GM18951 (cell line): ENCODE measurements around the gene ZMYND11.
A peak's percentile ranks its signal among the peaks of the same experiment; 100 is the strongest.

Experiments
- POLR2A ChIP-seq: IDR thresholded peaks from 4 replicates; pipeline ENCODE4 v1.6.1; 2011; ENCODE audit warnings: mild to moderate bottlenecking; ENCODE audit not compliant: insufficient read length, insufficient read depth; ENCODE audit errors: extremely low read depth
- in situ Hi-C: fragments of 300-500 bp; cut with MboI; formaldehyde crosslinking; loops from one replicate; pipeline ENCODE4 v1.12.0; 2022; ENCODE audit warnings: low sequenced_read_pairs, mixed read lengths, inconsistent platforms; ENCODE audit not compliant: unreplicated experiment

The ZMYND11 gene

DNA sequence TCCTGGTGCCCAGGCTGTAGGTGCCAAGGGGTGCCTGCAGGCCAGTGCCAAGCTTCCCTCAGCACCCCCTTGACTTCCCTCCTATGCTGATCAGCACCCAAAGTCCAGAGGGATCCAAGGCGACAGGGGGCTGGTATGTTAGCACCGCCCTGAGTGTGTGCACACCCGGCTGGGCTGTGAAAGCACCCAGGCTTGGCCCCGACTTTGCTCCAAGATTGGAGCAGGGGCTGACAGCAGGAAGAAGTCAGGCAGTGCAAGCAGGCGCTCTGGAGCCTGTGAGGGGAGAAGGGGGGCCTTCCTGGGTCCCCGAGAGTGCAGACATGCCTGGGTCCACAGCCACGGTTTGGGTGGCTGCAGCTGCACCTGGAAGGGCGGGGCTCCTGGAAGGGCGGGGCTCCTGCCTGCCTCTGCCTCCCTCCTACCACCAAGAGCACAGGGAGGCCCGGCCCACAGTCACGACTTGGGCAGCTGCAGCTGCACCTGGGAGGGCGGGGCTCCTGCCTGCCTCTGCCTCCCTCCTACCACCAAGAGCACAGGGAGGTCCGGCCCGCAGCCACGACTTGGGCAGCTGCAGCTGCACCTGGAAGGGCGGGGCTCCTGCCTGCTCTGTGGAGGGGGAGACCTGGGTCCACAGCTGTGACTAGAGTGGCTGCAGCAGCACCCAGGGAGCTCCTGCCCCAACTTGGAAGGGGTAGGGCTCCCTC is 30.2 kb upstream of the ZMYND11 start:
- no peak for TF ChIP-seq POLR2A
- in situ Hi-C loops = no loop called here

DNA sequence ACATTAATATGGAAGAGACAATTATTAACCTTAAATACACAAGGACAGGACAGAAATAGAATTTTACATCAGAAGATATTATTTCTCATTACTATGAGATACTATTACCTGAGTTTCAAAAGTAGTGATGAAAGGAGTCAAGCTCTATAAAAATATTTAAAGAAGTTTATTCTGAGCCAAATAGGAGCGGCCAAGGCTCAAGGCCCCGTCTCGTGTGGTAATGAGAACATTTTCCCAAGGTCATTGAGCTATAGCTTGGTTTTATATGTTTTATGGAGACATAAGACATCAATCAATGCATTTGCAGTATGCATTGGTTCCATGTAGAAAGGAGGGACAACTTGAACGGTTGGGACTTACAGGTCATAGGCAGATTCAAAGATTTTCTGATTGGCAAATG is 29.4 kb upstream of the ZMYND11 start:
- TF ChIP-seq POLR2A = no peak
- in situ Hi-C loops = no loop called here

DNA sequence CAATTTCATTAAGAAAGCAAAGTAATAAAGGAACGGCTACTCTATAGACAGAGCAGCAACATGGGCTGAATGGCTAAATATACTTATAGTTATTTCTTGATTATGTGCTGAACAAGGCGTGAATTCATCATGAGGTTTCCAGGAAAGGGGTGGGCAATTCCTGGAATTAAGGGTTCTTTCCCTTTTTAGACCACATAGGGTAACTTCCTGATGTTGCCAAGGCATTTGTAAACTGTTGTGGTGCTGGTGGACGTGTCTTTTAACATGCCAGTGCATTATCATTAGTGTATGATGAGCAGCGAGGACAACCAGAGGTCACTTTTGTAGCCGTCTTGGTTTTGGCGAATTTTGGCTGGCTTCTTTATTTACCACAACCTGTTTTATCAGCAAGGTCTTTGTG is 28.5 kb upstream of the ZMYND11 start:
- no peak for TF ChIP-seq POLR2A
- in situ Hi-C loops = no loop called here

DNA sequence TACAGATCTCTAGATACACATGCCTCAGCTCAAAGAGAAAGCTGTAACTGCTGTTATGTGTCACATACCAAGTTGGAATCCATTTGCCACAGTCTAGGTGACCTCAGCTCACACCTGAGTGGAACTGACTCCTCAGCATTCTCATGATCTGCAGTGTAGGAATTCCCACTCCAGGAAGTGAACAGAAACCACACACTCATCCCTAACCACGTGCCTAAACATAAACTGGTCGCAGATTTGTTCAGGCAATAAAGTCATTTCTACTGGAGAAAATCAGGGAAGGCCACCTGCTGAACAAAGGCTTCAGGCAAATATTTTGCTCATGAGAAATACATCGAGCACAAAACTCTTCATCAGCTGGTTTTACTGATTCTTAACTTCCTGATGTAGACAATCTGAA is 23.0 kb upstream of the ZMYND11 start:
- TF ChIP-seq POLR2A = no peak
- in situ Hi-C loops = no loop called here

DNA sequence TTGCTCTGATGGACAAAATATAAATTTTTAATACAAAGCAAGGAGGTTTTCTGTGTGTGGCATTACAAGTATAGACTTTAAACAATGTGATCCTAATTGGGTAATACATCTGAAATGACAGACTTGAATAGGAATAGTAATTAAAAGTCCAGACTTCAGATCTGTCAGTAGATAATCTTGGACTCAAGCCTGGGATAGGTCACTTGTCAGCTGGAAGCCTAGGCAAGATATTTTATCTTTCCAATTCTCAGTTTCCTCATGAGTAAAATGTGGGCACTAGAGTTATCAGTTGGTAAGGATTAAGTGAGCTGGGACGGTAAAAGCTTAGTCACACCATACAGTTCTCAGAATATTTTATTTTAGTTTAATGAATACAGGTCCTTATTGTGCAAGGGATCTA is 10.4 kb upstream of the ZMYND11 start:
- in situ Hi-C loops = no loop called here
- no peak for TF ChIP-seq POLR2A

DNA sequence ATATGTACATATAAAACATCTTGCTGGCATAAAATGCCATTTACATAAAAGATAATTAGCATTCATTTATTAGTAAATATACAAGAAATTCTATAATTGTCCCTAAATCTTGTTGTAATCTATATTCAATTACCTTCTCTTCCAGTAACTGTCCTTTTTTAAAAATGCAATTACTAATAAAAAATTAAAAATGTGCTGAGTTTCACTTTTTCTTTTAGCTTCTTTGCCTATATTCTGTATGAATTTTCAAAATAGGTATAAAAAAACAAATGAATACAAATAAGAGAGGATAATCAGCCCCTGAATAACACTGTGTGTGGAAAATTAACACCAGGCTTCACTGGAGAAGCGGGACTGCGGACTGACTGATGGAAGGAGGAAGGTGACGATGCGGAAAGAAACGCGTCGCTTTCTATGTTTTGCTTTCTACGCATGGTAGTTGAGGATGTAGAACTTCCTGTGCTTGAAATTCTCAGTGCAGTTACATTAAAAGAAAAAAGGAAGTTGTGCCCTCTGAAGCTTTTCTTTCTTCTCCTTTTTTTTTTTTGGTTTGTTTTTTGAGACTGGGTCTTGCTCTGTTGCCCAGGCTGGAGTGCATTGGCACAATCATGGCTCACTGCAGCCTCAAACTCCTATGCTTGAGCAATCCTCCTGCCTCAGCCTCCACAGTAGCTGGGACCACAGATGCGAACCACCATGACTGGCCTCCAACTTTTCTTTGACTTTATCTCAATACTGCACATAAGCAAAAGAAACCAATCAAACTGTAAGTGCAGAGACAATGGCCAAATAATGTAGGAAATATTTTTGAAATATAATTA is 7.4 kb upstream of the ZMYND11 start:
- in situ Hi-C loops = no loop called here
- TF ChIP-seq POLR2A = no peak

DNA sequence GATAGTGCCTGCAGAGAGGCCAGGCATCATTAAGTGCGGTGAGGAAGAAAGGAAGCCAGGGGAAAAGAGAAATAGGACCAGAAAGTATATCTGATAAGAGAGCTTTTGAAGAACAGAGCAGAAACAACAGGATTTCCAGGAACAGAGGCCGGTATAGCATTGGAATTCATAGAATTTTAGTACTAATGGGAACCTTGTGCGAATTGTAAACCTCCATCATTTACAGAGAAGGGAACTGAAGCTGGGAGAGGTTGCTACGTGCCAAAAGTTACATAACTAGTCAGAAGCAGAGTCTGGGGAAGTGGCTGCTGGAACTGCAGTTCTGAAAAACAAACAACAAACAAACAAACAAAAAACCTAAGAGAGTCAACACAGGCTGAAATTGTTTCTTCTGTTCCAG is 5.4 kb upstream of the ZMYND11 start:
- no peak for TF ChIP-seq POLR2A
- in situ Hi-C loops = no loop called here

DNA sequence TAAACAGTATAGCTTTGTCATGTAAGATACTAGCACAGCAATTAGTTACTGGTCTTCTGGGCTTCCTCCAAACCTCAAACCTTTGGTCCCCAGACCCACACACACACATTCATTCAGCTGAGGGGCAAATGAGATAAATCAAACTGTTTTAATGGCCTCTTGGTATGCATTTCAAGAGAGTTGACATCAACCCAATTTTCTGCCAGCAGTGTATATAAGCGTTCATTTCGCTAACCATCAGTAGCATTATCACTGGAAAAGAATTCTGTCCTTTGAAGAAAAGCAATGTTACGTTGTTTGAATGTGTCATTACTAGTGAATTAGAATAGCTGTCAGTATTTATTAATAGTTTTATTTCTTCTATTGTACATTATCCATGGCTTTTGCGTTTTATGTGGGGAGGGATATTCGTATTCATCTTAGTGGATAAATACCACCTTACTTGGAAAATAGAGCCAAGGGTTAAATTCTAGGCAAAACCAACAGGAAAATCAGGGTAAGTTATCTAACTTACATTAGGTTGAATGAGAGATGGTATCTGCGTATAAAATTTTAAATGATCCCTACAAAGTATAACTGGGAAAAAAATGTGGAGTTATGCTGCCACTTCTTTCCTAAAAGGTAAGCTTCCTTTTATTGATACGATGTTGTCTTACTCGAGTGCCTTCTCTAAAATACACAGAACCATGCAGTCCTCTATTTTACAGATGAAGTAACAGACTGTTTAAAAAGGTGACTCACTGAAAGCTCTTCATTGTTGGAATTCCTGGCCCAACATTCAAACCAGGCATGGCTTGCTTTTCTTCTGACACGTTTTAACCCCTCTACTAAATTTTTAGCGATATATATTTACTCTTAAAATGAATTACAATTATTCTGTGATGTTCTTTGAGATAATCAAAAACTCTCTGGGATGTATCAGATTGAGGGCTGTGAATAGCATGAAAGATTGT is 2.0 kb upstream of the ZMYND11 start:
- TF ChIP-seq POLR2A = no peak
- in situ Hi-C loops = no loop called here

DNA sequence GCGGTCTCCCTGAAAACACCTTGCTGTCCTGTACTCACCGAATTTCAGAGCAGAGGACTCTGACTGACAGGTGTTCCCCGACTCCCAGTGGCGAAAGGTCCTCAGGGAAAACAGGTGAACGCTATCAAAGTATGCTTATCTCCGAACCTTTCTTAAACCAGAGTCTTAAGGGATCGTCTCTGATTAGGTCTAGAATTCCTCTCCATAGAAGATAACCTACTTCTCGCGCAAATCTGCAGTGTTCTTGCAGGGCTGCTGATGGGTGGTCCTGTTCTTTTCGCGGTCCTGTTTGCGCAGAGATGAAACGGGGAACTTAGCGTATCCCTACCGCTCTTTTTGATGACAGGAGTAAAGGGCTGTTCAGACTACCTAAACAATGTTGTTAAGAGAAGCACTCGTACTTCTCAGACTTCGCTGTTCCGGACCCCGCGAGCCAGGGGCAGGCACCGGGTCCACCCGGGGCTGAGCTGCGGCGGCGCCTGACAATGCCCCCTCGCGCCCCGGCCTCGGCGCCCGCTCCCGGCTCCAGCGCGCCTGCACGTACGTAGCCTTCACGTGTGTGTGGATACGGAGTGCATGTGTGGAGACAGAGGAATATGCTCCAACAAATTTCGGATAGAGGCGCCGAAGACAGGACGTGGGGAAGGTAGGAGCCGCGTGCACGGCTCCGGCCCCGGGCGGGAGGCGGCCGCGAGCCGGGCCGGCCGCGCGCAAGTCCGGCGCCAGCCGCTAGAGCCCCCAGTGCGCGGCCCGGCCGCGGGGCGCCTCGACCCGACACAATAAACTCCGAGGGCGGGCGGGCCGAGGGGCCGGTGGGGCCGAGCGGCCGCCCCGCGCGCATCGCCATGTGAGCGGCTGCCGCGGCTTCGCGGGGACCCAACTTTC is 766 bp upstream of the ZMYND11 start:
- no peak for TF ChIP-seq POLR2A

DNA sequence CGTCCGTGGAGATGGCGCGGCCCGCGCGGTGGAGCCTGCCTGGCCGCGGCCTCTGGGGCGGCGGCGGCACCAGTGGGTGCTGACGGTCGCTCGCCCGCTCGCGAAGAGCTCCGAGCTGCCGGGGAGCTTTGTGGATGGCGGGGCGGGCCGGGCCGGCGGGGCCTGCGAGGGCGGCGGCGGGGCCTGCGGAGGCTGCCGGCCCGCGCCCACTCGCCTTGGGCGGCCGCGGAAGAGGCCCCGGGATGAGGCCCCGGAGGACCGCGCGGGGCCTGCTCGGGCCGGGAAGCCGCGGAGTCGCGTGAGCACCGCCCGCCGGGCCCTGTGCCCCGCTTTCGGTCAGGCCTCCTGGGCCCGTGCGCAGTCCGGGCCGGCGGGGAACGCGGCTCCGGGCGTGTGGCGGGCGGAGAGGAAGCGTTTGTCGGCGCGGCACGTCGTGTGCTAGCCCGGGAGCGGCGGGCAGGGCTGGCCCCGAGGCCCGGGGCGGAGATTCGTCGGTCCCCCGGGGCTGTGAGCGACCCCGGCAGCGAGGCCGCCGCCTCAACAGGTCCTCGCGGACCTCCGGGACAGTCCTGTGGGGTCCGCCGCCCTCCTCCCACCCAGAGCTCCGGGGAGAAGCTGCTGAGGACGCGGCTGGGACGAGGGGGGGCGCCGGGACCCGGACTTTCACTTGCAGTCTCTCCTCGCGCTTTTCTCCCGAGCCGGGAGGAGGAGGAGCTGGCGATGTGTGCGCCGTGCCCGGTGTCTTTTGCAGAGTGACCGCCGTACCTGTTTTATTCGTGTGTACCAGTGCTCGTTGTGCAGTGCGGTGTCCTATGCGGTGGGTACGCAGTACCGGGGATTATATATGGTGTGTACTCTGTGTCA is 578 bp downstream of the ZMYND11 start:
- in situ Hi-C loops = no loop called here
- TF ChIP-seq POLR2A = peak; percentile 44

More for the DNA sequence above, 766 bp upstream of the ZMYND11 start:
- in situ Hi-C loops = no loop called here

DNA sequence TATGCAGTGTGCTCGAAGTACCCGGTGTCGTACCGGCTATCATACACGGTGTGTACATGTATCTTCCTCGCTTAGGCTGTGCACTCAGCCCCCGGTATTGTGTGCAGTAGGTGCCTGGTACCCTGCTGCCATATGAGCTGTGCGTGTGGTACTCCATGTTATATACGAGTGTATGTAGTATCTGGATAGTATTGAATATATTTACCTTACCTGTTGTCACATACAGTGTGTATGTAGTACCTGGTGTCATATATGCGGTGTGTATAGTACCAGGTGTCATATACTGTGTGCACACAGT is 1.2 kb downstream of the ZMYND11 start:
- in situ Hi-C loops = no loop called here
- TF ChIP-seq POLR2A = no peak

DNA sequence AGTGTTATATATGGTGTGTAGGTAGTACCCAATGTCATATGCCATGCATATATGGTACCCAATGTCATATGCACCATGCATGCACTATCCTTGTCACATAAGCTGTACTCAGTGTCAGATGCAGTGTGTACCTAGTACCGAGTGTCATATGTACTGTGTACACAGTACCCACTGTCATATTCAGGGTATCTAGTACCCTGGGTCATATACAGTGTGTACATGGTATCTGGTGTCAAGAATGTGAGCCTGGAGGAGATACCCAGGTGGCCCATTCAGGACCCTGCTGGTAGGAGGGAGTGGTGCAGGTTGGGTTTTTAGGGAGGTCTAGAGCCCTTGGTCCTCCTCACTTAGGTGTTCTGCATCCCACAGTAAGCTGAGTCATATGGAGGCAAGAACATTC is 1.8 kb downstream of the ZMYND11 start:
- in situ Hi-C loops = no loop called here
- TF ChIP-seq POLR2A = no peak
